ENCODE measurements around the gene DOCK4. TPM values are rescaled to one million over a fixed set of nuclear protein-coding genes. Genes with fewer than 3 reads are reported as not detected.

The DOCK4 gene
- total and polyA plus RNA-seq, 4 donors = 7.2 to 48.9 (median 12.8) TPM

DNA sequence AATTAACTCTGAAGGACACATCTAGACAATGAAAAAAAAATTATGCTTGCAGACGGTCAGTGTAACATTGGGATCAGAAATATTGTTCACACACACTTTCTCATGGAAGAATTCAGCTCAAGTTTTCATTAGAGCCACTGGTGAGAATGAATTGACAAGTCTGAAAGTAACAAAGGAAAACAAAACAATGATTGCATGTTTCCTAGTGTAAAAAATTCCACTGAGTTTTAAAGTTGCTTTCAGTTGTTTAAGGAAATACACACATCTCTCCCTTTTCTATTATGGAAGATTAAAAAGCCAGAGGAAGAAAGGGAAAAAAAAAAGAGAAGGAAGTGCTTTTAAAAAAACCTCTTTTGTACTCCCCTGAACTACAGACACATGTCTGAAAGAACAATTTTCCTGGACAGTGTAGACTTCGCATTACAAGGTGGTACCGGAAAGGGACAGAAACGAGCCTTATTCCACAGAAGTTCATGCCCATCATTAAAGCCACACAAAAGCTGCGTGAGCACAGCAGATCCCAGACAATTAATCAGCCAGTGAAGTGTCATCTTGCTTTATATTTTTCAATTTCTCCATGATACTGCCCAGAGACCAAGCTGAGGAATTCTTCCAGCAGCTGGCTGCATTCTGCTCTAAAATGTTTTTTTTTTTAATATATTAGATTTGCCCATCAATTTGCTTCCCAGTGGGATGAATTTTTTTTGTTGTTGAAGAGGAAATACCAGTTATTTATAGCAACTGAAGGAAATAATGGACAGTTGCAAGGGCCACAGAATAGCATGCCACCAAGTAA is 294.8 kb downstream of the DOCK4 start:
- H3K36me3 ChIP-seq (ENCODE audit: control insufficient read depth in 4 of 4, insufficient read depth in 3 of 4, low read depth in 1 of 4, low read length in 3 of 4) = peaks cover 3 to 6% (median 5%) of the 10 kb centered on the region in 4 donors
- no peak overlapping the region for H3K4me3 ChIP-seq (ENCODE audit: low read depth in 1 of 3, low read length in 3 of 3)
- WGBS = 73% methylated on average over 5 of the region's 5 CpGs
- no peaks in the 10 kb centered on the region for H3K9me3 ChIP-seq (ENCODE audit: control insufficient read depth in 4 of 4, low read length in 3 of 4)
- no peak for DNase-seq (ENCODE audit: low spot score)
- H3K27ac ChIP-seq (ENCODE audit: low read depth in 1 of 2, low read length in 2 of 2) = no peak overlapping the region
- H3K4me1 ChIP-seq (ENCODE audit: control insufficient read depth in 4 of 4, insufficient read depth in 4 of 4, low read length in 3 of 4) = no peaks in the 10 kb centered on the region
- H3K9ac ChIP-seq (ENCODE audit: low read depth in 1 of 2, low read length in 2 of 2) = no peak overlapping the region
- TF ChIP-seq, protein P1, sequence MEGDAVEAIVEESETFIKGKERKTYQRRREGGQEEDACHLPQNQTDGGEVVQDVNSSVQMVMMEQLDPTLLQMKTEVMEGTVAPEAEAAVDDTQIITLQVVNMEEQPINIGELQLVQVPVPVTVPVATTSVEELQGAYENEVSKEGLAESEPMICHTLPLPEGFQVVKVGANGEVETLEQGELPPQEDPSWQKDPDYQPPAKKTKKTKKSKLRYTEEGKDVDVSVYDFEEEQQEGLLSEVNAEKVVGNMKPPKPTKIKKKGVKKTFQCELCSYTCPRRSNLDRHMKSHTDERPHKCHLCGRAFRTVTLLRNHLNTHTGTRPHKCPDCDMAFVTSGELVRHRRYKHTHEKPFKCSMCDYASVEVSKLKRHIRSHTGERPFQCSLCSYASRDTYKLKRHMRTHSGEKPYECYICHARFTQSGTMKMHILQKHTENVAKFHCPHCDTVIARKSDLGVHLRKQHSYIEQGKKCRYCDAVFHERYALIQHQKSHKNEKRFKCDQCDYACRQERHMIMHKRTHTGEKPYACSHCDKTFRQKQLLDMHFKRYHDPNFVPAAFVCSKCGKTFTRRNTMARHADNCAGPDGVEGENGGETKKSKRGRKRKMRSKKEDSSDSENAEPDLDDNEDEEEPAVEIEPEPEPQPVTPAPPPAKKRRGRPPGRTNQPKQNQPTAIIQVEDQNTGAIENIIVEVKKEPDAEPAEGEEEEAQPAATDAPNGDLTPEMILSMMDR (IDR thresholded peaks at IDR 0.05; ENCODE audit: low read depth, low read length, missing input control) = no peak
- no peak for TF ChIP-seq NR2F2 (IDR thresholded peaks at IDR 0.05)
- TF ChIP-seq YY1 (IDR thresholded peaks at IDR 0.05) = no peak
- TF ChIP-seq, protein P2, sequence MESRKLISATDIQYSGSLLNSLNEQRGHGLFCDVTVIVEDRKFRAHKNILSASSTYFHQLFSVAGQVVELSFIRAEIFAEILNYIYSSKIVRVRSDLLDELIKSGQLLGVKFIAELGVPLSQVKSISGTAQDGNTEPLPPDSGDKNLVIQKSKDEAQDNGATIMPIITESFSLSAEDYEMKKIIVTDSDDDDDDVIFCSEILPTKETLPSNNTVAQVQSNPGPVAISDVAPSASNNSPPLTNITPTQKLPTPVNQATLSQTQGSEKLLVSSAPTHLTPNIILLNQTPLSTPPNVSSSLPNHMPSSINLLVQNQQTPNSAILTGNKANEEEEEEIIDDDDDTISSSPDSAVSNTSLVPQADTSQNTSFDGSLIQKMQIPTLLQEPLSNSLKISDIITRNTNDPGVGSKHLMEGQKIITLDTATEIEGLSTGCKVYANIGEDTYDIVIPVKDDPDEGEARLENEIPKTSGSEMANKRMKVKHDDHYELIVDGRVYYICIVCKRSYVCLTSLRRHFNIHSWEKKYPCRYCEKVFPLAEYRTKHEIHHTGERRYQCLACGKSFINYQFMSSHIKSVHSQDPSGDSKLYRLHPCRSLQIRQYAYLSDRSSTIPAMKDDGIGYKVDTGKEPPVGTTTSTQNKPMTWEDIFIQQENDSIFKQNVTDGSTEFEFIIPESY (IDR thresholded peaks at IDR 0.05) = no peak
- TF ChIP-seq, protein P3, sequence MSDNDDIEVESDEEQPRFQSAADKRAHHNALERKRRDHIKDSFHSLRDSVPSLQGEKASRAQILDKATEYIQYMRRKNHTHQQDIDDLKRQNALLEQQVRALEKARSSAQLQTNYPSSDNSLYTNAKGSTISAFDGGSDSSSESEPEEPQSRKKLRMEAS (IDR thresholded peaks at IDR 0.05) = no peak
- TF ChIP-seq RAD21 (IDR thresholded peaks at IDR 0.05) = no peak
- TF ChIP-seq, protein P4, sequence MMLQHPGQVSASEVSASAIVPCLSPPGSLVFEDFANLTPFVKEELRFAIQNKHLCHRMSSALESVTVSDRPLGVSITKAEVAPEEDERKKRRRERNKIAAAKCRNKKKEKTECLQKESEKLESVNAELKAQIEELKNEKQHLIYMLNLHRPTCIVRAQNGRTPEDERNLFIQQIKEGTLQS (IDR thresholded peaks at IDR 0.05) = no peak
- TF ChIP-seq JUND (IDR thresholded peaks at IDR 0.05) = no peak
- TF ChIP-seq HNF4A (conservative IDR thresholded peaks at IDR 0.05) = no peak
- no peak for TF ChIP-seq GABPA (IDR thresholded peaks at IDR 0.05 in 1 of 2, conservative IDR thresholded peaks at IDR 0.05 in 1 of 2)
- no peak for TF ChIP-seq TAF1 (conservative IDR thresholded peaks at IDR 0.05)
- TF ChIP-seq FOXA2 (IDR thresholded peaks at IDR 0.05) = no peak
- TF ChIP-seq, protein P5, sequence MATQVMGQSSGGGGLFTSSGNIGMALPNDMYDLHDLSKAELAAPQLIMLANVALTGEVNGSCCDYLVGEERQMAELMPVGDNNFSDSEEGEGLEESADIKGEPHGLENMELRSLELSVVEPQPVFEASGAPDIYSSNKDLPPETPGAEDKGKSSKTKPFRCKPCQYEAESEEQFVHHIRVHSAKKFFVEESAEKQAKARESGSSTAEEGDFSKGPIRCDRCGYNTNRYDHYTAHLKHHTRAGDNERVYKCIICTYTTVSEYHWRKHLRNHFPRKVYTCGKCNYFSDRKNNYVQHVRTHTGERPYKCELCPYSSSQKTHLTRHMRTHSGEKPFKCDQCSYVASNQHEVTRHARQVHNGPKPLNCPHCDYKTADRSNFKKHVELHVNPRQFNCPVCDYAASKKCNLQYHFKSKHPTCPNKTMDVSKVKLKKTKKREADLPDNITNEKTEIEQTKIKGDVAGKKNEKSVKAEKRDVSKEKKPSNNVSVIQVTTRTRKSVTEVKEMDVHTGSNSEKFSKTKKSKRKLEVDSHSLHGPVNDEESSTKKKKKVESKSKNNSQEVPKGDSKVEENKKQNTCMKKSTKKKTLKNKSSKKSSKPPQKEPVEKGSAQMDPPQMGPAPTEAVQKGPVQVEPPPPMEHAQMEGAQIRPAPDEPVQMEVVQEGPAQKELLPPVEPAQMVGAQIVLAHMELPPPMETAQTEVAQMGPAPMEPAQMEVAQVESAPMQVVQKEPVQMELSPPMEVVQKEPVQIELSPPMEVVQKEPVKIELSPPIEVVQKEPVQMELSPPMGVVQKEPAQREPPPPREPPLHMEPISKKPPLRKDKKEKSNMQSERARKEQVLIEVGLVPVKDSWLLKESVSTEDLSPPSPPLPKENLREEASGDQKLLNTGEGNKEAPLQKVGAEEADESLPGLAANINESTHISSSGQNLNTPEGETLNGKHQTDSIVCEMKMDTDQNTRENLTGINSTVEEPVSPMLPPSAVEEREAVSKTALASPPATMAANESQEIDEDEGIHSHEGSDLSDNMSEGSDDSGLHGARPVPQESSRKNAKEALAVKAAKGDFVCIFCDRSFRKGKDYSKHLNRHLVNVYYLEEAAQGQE (IDR thresholded peaks at IDR 0.05) = no peak
- no peak for TF ChIP-seq HNF4G (IDR thresholded peaks at IDR 0.05)
- TF ChIP-seq RXRA (IDR thresholded peaks at IDR 0.05) = no peak
- no peak for TF ChIP-seq SP1 (IDR thresholded peaks at IDR 0.05)
- no peaks in the 10 kb centered on the region for H3K27me3 ChIP-seq (ENCODE audit: control insufficient read depth in 4 of 4, insufficient read depth in 4 of 4, low read length in 3 of 4)

Data from liver (tissue), 9 donors.